HG03045 (cell line): Measurements from ENCODE around the gene CARS1.
"Not testable (repeated sequence)": the region's sequence is repeated elsewhere in the genome, so short reads cannot be mapped to it uniquely, and the experiment has no call there.

Experiments used
- ATAC-seq: cut with Tn5 transposase; IDR thresholded peaks from one replicate; pipeline ENCODE4 v1.9.1; 2021; ENCODE audit warnings: mild to moderate bottlenecking, moderate library complexity; ENCODE audit not compliant: unreplicated experiment

CARS1 gene

GRCh38 chr11:3090096-3090901 lies 33.1 kb upstream of the CARS1 start:
- ATAC-seq, result no peak

DNA sequence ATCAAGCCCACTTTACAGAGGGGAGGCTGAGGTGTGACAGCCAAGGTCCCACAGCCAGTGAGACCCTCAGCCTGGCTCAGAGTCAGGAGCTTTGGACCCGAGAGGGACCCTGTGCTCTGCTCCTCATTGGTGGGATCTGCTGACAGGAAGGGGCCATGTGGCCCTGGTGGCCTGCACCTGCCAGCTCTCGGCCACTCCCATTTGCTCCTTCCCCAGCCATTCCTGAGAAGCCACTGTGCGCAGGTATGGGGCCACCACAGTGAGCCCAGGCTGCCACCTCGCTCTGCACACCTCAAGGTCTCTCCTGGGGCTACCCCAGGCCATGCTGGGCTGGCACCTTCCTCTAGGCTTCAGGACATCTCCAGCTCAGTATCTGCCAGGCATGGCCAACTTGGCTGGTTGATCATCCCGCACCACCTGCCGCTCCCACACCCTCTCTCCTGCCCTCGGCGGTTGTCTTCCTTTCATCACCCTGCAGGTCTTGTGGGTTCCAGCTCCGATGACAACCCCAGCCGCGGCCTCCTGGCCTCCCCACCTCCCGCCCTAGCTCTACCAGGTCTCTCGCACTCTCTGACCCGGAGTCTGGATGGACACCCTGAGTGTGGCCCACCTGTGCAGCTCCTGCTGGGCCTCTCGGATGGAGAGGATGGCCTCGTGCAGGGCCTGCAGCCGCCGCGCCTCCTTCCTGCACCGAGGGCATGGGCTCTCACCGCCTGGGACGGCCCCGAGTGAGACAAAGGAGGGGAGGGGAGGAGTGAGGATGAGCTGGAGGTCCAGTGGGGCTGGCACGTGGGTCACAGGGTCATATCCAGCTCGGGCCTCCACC lies 32.2 kb upstream of the CARS1 start:
- ATAC-seq, result no peak

DNA sequence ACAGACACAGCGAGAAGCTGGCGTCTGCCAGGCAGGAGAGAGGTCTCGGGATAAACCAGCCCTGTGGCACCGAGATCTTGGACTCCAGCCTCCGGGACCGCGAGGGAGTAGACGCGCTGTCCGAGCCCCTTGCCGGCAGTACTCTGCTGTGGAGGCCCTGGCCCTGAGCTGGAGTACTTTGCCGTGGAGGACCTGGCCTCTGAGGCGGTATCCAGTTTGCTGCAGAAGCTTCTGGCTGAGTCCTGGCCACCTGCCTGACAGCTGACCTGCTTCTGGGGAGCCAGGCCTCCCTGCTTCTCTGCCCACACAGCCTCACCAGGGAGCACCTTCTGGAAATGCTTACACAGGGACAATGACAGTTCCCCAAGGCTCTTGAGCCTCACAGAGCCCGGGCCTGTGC lies 31.6 kb upstream of the CARS1 start:
- no peak for ATAC-seq

- ATAC-seq, result no peak
Observed at GRCh38 chr11:3087821-3088800, 30.9 kb upstream of the CARS1 start.

- no peak for ATAC-seq
Observed at GRCh38 chr11:3087373-3087772, 30.1 kb upstream of the CARS1 start.

- ATAC-seq, result no peak
Observed at GRCh38 chr11:3086671-3087150, 29.5 kb upstream of the CARS1 start.

DNA sequence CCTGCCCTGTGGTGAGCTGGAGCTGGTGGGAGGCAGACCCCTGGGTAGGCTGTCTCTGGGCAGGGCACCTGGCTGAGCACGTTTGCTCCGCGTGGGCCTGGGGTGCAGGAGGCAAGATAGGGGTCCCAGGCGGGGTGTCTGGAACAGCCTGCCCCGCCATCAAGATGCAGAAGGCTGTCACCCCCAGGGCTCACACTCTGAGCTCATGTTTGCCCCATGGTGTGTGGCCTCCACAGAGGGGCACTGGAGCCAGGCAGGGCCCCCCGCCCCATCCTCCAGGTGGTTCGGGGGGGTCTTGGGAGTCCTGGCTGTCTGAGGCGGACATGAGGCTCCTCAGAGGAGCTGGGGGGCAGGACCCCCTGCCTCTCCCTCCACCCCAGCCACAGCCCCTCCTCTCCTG lies 28.9 kb upstream of the CARS1 start:
- no peak for ATAC-seq

DNA sequence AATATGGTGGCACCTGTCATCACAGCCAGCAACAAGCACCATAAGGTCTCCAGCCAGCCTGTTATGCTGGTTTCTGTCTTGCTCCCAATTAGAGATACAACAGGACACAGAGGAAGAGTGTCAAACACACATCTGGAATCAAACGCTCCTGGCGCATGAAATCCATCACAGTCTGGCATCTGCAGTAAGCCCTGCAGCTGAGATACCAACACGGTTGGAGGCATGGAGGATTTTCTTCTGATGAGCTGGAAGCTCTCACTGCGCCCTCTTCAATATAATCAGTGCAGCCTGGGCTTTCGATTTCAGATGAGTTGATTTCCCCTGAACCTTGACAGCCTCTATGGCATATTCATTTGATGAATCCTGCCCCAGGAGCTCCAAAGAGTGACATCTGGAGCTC lies 27.8 kb upstream of the CARS1 start:
- no peak for ATAC-seq

GRCh38 chr11:3083321-3083720 lies 26.1 kb upstream of the CARS1 start:
- no peak for ATAC-seq

GRCh38 chr11:3081386-3081751 lies 24.1 kb upstream of the CARS1 start:
- no peak for ATAC-seq

- ATAC-seq, result no peak
Observed at GRCh38 chr11:3080733-3081385, 23.6 kb upstream of the CARS1 start.

DNA sequence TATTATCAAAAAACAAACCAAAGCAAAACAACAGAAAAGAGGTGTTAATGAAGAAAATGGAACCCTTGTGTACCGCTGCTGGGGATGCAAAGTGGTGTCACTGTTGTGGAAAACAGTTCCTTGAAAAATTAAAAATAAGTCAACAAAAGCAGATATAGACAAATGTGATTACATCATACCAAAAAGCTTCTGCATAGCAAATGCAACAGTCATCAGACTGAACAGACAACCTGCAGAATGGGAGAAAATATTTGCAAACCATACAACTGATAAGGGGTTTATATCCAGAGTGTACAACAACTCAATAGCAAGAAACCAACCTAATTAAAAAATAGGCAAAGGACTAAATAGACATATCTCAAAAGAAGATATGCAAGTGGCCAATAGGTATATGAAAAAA lies 22.9 kb upstream of the CARS1 start:
- no peak for ATAC-seq

DNA sequence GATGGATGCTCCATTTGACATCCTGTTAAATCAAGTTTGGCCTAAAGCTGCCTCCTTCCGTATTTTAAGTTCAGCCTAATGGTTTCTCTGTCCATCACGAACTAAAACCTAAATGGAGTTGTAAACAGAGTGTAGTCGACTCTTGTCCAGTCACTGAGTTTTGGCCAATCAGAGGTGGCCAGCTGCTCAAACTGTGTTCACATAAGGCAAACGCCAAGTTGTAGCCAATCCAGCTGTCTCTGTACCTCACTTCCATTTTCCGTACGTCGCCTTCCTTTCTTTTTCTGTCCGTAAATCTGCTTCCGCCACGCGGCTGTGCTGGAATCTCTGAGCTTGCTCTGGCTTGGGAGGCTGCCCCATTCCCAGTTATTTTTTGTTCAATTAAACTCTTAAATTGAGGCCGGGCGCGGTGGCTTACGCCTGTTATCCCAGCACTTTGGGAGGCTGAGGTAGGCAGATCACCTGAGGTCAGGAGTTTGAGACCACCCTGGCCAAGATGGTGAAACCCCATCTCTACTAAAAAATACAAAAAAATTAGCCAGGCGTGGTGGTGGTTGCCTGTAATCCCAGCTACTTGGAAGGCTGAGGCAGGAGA lies 20.7 kb upstream of the CARS1 start:
- ATAC-seq, result no peak

DNA sequence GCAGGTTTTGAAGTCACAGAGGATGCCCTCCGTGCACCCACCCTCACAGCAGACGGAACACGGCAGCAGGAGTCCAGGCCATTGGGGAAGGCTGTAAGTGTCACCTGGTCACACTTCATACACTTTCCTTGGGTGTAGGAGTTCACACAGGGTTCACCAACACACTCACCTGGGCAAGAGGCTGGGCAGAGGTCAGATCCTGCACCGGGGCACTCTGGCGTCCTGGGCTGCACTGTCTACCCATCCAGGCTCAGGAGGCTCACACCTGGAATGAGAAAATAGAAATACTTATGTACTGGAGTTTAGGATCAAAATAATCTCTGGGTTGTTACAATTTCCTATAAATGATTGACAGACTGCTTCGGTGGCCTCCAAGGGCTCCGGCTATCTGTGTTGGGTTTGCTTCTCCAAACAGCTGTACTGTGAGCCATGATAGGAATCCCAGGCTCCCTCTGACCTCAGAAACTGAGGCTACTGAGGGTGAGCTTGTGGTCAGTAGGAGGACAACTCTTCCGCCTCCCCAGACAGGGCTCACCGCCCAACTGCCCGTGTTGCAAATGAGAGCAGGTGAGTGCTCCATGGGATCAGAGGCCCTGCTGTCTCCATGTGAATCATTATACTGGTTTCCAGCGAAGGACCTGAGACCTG lies 20.1 kb upstream of the CARS1 start:
- ATAC-seq, result no peak

DNA sequence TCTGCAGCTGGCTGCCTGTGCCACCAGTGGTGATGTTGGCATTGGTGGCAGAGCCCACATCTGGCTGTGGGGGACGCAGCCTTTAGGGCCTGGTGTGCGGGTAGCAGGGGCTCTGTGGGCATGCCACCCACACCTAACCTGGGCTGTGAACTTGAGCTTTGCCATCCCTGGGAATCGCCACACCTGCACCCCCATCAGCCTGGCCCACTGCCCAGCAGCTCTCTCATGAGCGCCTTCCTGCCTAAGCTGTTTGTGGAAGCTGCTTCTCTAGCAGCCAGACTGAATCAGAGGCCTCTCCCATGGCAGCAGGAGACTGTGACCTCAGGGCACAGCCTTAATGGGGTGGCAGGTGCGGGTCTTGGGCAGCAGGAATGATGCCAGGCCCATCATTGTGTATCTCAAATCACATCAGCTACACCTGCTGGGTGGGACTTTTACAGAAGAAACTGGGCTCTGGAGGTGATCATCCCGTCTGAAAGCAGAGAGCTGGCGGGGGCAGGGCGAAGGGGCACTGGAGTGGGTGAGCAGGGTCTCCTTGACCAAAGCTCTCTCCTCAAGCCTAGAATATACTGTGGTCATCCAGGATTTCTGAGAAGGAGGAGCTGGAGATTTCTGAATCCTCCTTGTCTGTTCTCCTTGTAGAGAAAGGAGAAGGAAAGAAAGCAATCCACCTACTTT lies 17.8 kb upstream of the CARS1 start:
- ATAC-seq, result no peak

- no peak for ATAC-seq
Observed at GRCh38 chr11:3073029-3073435, 15.8 kb upstream of the CARS1 start.

- no peak for ATAC-seq
Observed at GRCh38 chr11:3069425-3069824, 12.2 kb upstream of the CARS1 start.

DNA sequence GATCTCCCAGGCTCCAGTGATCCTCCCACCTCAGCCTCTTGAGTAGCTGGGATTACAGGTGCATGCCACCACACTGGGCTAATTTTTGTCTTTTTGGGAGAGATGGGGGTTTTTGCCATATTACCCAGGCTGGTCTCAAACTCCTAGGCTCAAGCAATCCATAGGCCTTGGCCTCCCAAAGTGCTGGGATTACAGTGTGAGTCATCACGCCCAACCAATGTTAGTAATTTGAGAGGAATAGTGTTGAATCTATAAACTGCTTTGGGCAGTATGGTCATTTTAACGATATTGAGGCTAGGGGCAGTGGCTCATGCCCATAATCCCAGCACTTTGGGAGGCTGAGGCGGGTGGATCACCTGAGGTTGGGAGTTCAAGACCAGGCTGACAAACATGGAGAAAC lies 9.1 kb upstream of the CARS1 start:
- ATAC-seq, result not testable (repeated sequence)

- not testable (repeated sequence) for ATAC-seq
Observed at GRCh38 chr11:3064709-3065108, 7.5 kb upstream of the CARS1 start.
